Measurements from ENCODE around the gene SLC9A5. TPM values are rescaled to one million over a fixed set of nuclear protein-coding genes. Genes with fewer than 3 reads are reported as not detected.
A peak's percentile ranks its signal among the peaks of the same experiment; 100 is the strongest.

Gene SLC9A5
- total RNA-seq, 2 experiments from 2014 or later: 5.9 to 6.1 TPM

GRCh38 chr16:67311607-67312488 lies 63.1 kb downstream of the SLC9A5 start:
- ChIA-PET CTCF (interaction anchor here (0.7 to 2.1 kb wide), 4 partner anchors 15 to 35 kb away, joined by 3 to 6 read pairs (median 3); partner anchors contain the start of gene PLEKHG4), POLR2A (interaction anchor here (0.6 to 1.1 kb wide), 4 partner anchors 29 to 169 kb away, joined by 3 to 4 read pairs (median 3); partner anchors contain the start of gene ATP6V0D1)
- no peaks in the 10 kb centered on the region for H3K36me3 Mint-ChIP-seq
- H3K9me3 Mint-ChIP-seq: no peaks in the 10 kb centered on the region
- H3K27me3 Mint-ChIP-seq: no peaks in the 10 kb centered on the region
- H3K4me1 Mint-ChIP-seq (ENCODE audit: low read depth): peaks cover 41% of the 10 kb centered on the region
- intact Hi-C loops (cut with micrococcal nuclease): loop anchor here (1.0 to 2.0 kb wide), 6 partner anchors 33 to 439 kb away; partner anchors contain the start of genes FBXL8, PLEKHG4 and TRADD
- peak overlapping the region; percentile 95 for H3K27ac Mint-ChIP-seq
- peak; percentile 95 for DNase-seq
- peak overlapping the region; percentile 20 for H3K4me3 Mint-ChIP-seq

GRCh38 chr16:67312719-67313118 lies 63.9 kb downstream of the SLC9A5 start:
- no peak overlapping the region for H3K4me3 Mint-ChIP-seq
- no peaks in the 10 kb centered on the region for H3K27me3 Mint-ChIP-seq
- peak overlapping the region; percentile 95 for H3K27ac Mint-ChIP-seq
- H3K9me3 Mint-ChIP-seq: no peaks in the 10 kb centered on the region
- H3K4me1 Mint-ChIP-seq (ENCODE audit: low read depth): peaks cover 41% of the 10 kb centered on the region
- ChIA-PET POLR2A (interaction anchor here (0.6 to 1.0 kb wide), 3 partner anchors 13 to 64 kb away, joined by 3 to 4 read pairs (median 4); partner anchors contain the start of genes KCTD19 and LRRC36), CTCF (interaction anchor here (0.8 to 2.1 kb wide), 4 partner anchors 14 to 168 kb away, joined by 3 to 6 read pairs (median 3); partner anchors contain the start of genes ATP6V0D1, KCTD19, LRRC36 and PLEKHG4)
- DNase-seq: no peak
- intact Hi-C loops (cut with micrococcal nuclease): loop anchor here (1.0 kb wide), 1 partner anchor 328 kb away; no protein-coding TSS in a partner anchor
- no peaks in the 10 kb centered on the region for H3K36me3 Mint-ChIP-seq

- Mint-ChIP-seq H3K36me3 (no peaks in the 10 kb centered on the region), H3K27ac (no peak overlapping the region), H3K27me3 (peaks cover 27% of the 10 kb centered on the region), H3K9me3 (no peaks in the 10 kb centered on the region), H3K4me1 (ENCODE audit: low read depth) (peaks cover 12% of the 10 kb centered on the region), H3K4me3 (no peak overlapping the region)
- POLR2A ChIA-PET: no interaction called here
- DNase-seq: no peak
- intact Hi-C loops (cut with micrococcal nuclease): no loop called here
- CTCF ChIA-PET: interaction anchor here (1.3 kb wide), 1 partner anchor 9 kb away, joined by 4 read pairs; the partner anchor contains the start of genes KCTD19 and LRRC36
These were observed 69.1 kb downstream of the SLC9A5 start for GRCh38 chr16:67317853-67318252.

Small RNA genes lying within 50 kb of the gene (microRNA-seq; reads per million reads assigned to microRNA genes)
- 52.6 reads per million, percentile 58 among the genes with 10 or more reads in this experiment for gene MIR328 (ENCODE audit: borderline microRNAs expressed, borderline number of aligned reads, borderline replicate concordance)

Other genes with a start within 250 kb of the SLC9A5 start
- gene CBFB, start 219.8 kb upstream of the SLC9A5 start, total RNA-seq: 100 to 1,000 TPM; 155 to 163 TPM
- gene PHAF1, start 139.0 kb upstream of the SLC9A5 start, total RNA-seq: 10 to 100 TPM; 11.4 to 12.3 TPM
- 1 to 10 TPM; 5.1 to 5.6 TPM for gene B3GNT9, start 98.0 kb upstream of the SLC9A5 start, total RNA-seq
- gene TRADD, start 89.1 kb upstream of the SLC9A5 start, total RNA-seq: 10 to 100 TPM; 41.7 to 43.2 TPM
- 10 to 100 TPM; 24.1 to 25.7 TPM for gene FBXL8, start 89.0 kb upstream of the SLC9A5 start, total RNA-seq
- gene HSF4, start 84.2 kb upstream of the SLC9A5 start, total RNA-seq: 10 to 100 TPM; 34.8 to 36.1 TPM
- gene NOL3, start 78.4 kb upstream of the SLC9A5 start, total RNA-seq: 10 to 100 TPM; 14.8 to 20.1 TPM
- 10 to 100 TPM; 37.3 to 38.3 TPM for gene MATCAP1, start 65.0 kb upstream of the SLC9A5 start, total RNA-seq
- not detected for gene EXOC3L1, start 58.8 kb upstream of the SLC9A5 start, total RNA-seq
- 10 to 100 TPM; 91.6 to 92.3 TPM for gene E2F4, start 56.8 kb upstream of the SLC9A5 start, total RNA-seq
- 1 to 10 TPM; 5.1 to 5.9 TPM for gene ELMO3, start 49.8 kb upstream of the SLC9A5 start, total RNA-seq
- gene TMEM208, start 21.8 kb upstream of the SLC9A5 start, total RNA-seq: 10 to 100 TPM; 36.7 to 39.3 TPM
- gene FHOD1, start 1.5 kb upstream of the SLC9A5 start, total RNA-seq: 100 to 1,000 TPM in 1 of 2 experiments, 10 to 100 TPM in 1; 96.3 to 111 TPM
- 10 to 100 TPM; 22.7 to 24.6 TPM for gene PLEKHG4, start 30.6 kb downstream of the SLC9A5 start, total RNA-seq
- 1 to 10 TPM; 1.2 to 2.5 TPM for gene KCTD19, start 77.8 kb downstream of the SLC9A5 start, total RNA-seq
- gene LRRC36, start 77.8 kb downstream of the SLC9A5 start, total RNA-seq: under 1 TPM; 0.63 to 1.00 TPM
- not detected for gene TPPP3, start 144.5 kb downstream of the SLC9A5 start, total RNA-seq
- gene ZDHHC1, start 167.5 kb downstream of the SLC9A5 start, total RNA-seq: under 1 TPM; 0.57 to 0.68 TPM
- 1 to 10 TPM in 1 of 2 experiments, under 1 TPM in 1; 0.71 to 1.3 TPM for gene HSD11B2, start 182.1 kb downstream of the SLC9A5 start, total RNA-seq
- gene ATP6V0D1, start 232.2 kb downstream of the SLC9A5 start, total RNA-seq: 10 to 100 TPM; 25.0 to 26.3 TPM
- not detected for gene AGRP, start 234.6 kb downstream of the SLC9A5 start, total RNA-seq

Measured in activated CD4-positive, alpha-beta memory T cell treated with anti-CD3 and anti-CD28 coated beads for 36 hours (primary cell).